BLaER1 treated with 17β-estradiol and CSF1 and Interleukin-3, amounts not matched to agents 10 nM and 100 nM (cell line): ENCODE measurements around the gene ABCG2.
A peak's percentile ranks its signal among the peaks of the same experiment; 100 is the strongest.
"Not testable (repeated sequence)": the region's sequence is repeated elsewhere in the genome, so short reads cannot be mapped to it uniquely, and the experiment has no call there.

Source experiments
- H3K27ac ChIP-seq, 11 experiments: shearing (Covaris generic); formaldehyde crosslinking; 2 replicates each; pipeline ENCODE4 v1.8.1; 2022
- H3K27me3 ChIP-seq, 11 experiments: shearing (Covaris generic); formaldehyde crosslinking; 2 replicates each; pipeline ENCODE4 v1.8.1; 2022
- H3K36me3 ChIP-seq, 11 experiments: shearing (Covaris generic); formaldehyde crosslinking; 2 replicates each; pipeline ENCODE4 v1.8.1; 2022
- H3K4me1 ChIP-seq, 10 experiments: shearing (Covaris generic); formaldehyde crosslinking; 2 replicates each; pipeline ENCODE4 v1.8.1; 2022
- H3K4me2 ChIP-seq, 11 experiments: shearing (Covaris generic); formaldehyde crosslinking; 2 replicates each; pipeline ENCODE4 v1.8.1; 2022
- H3K4me3 ChIP-seq, 10 experiments: shearing (Covaris generic); formaldehyde crosslinking; 2 replicates each; pipeline ENCODE4 v1.8.1; 2022
- H3K9ac ChIP-seq, 11 experiments: shearing (Covaris generic); formaldehyde crosslinking; 2 replicates each; pipeline ENCODE4 v1.8.1; 2022
- H3K9me3 ChIP-seq, 11 experiments: shearing (Covaris generic); formaldehyde crosslinking; replicated peaks in 1 of 11; 2 replicates each; pipeline ENCODE4 v1.8.1; 2022
- H4K20me1 ChIP-seq, 11 experiments: shearing (Covaris generic); formaldehyde crosslinking; 2 replicates each; pipeline ENCODE4 v1.8.1; 2022
- Cebpa-rat ChIP-seq, 11 experiments: shearing (Covaris generic); IDR thresholded peaks; 2 replicates each; pipeline ENCODE4 v1.8.1; 2022

ABCG2 gene

DNA sequence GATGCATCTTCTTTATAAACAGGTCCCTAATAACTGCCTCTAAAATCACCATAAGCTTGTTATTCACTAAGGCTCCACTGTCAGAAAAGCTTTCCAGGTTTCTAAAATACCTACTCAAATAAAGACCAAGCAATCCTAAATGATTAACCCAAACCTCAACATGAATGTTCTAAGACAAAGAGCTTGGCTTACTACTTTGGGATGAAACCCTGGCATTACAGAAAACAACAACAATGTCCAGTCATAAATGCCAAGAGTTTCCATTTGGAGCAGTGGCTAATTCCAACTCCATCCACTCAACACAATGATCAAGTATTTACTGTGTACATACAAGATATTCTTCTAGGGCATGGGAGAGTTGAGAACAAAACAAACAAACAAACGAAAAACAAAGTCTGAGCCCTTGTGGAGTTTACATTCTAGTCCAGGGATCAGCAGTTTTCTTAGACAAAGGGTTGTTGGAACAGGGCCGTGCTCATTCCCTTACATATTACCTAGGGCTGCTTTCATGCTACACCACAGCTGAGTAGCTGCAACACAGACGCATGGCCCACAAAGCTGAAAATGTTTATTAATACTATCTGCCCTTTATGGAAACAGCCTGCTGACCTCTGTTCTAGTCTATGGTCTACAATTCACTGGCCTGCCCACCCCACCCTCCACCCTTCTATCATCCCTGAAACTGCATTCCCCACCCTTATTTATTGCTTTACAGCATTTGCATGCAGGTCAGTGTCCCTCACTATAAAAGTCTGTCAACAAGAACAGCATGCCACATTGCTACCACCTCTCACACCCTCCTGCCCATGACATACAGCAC, 23.7 kb downstream of the ABCG2 start:
- TF ChIP-seq Cebpa-rat (IDR thresholded peaks at IDR 0.05), result no peak
- H3K36me3 ChIP-seq, result no peaks in the 10 kb centered on the region
- no peak overlapping the region for H3K4me2 ChIP-seq
- no peaks in the 10 kb centered on the region for H4K20me1 ChIP-seq
- H3K27me3 ChIP-seq, result no peaks in the 10 kb centered on the region
- H3K9me3 ChIP-seq, result peaks cover 0 to 9% (median 5%) of the 10 kb centered on the region in 11 experiments; a peak in 9 of 22 replicates
- H3K9ac ChIP-seq, result no peak overlapping the region
- no peak overlapping the region for H3K27ac ChIP-seq
- H3K4me1 ChIP-seq, result peaks cover 0 to 13% (median 0%) of the 10 kb centered on the region in 10 experiments; a peak in 6 of 20 replicates
- no peak overlapping the region for H3K4me3 ChIP-seq

GRCh38 chr4:88134111-88134510, 24.3 kb downstream of the ABCG2 start:
- Histone ChIP-seq H3K9me3 (peaks cover 0 to 11% (median 8%) of the 10 kb centered on the region in 11 experiments; a peak in 9 of 22 replicates), H3K27ac (no peak overlapping the region), H3K4me1 (peaks cover 0 to 13% (median 0%) of the 10 kb centered on the region in 10 experiments; a peak in 6 of 20 replicates)

GRCh38 chr4:88130544-88131305, 27.7 kb downstream of the ABCG2 start:
- no peaks in the 10 kb centered on the region for H3K36me3 ChIP-seq
- H3K4me3 ChIP-seq, result no peak overlapping the region
- H4K20me1 ChIP-seq, result no peaks in the 10 kb centered on the region
- H3K9me3 ChIP-seq, result peaks cover 7 to 32% (median 18%) of the 10 kb centered on the region in 11 experiments; a peak in 18 of 22 replicates
- no peak overlapping the region for H3K27ac ChIP-seq
- peaks cover 0 to 13% (median 0%) of the 10 kb centered on the region in 10 experiments; a peak in 6 of 20 replicates for H3K4me1 ChIP-seq
- peak overlapping the region in 2 of 11 experiments; percentile 37 to 50; a peak in 4 of 22 replicates for H3K4me2 ChIP-seq
- TF ChIP-seq Cebpa-rat (IDR thresholded peaks at IDR 0.05), result no peak
- no peaks in the 10 kb centered on the region for H3K27me3 ChIP-seq
- H3K9ac ChIP-seq, result no peak overlapping the region

More at GRCh38 chr4:88134111-88134510, 24.3 kb downstream of the ABCG2 start:
- H3K27me3 ChIP-seq, result no peaks in the 10 kb centered on the region
- H4K20me1 ChIP-seq, result no peaks in the 10 kb centered on the region
- no peak for TF ChIP-seq Cebpa-rat (IDR thresholded peaks at IDR 0.05)
- H3K9ac ChIP-seq, result no peak overlapping the region
- H3K4me3 ChIP-seq, result no peak overlapping the region
- no peak overlapping the region for H3K4me2 ChIP-seq
- H3K36me3 ChIP-seq, result no peaks in the 10 kb centered on the region

DNA sequence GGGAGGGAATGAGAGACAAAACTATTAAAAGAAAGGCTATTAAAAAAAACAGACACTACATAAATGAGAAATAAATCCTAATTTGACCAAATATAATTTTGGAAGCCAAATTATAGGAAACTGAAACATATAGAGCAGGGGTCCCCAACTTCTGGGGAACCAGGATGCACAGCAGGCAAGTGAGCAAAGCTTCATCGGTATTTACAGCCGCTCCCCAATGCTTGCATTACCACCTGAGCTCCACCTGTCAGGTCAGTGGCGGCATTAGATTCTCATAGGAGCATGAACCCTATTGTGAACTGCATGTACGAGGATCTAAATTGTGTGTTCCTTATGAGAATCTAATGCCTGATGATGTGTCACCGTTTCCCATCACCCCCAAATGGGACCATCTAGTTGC, 28.4 kb downstream of the ABCG2 start:
- peaks cover 10 to 33% (median 18%) of the 10 kb centered on the region in 11 experiments; a peak in 20 of 22 replicates for H3K9me3 ChIP-seq
- H3K4me1 ChIP-seq, result peaks cover 0 to 13% (median 0%) of the 10 kb centered on the region in 10 experiments; a peak in 6 of 20 replicates
- no peak overlapping the region for H3K27ac ChIP-seq
- H3K36me3 ChIP-seq, result no peaks in the 10 kb centered on the region
- no peak overlapping the region for H3K4me3 ChIP-seq
- TF ChIP-seq Cebpa-rat (IDR thresholded peaks at IDR 0.05), result no peak
- no peak overlapping the region for H3K9ac ChIP-seq
- no peaks in the 10 kb centered on the region for H3K27me3 ChIP-seq
- peak overlapping the region in 2 of 11 experiments; percentile 37 to 50; a peak in 2 of 22 replicates for H3K4me2 ChIP-seq
- no peaks in the 10 kb centered on the region for H4K20me1 ChIP-seq

DNA sequence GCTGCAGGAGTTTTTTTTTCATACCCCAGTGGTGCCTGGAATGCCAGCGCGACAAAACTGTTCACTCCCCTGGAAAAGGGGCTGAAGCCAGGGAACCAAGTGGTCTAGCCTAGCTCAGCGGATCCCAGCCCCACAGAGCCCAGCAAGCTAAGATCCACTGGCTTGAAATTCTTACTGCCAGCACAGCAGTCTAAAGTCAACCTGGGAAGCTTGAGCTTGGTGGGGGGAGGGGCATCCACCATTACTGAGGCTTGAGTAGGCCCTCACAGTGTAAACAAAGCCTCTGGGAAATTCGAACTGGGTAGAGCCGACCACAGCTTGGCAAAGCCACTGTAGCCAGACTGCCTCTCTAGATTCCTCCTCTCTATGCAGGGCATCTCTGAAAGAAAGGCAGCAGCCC, 36.2 kb downstream of the ABCG2 start:
- H3K4me3 ChIP-seq, H3K27ac ChIP-seq, H3K4me1 ChIP-seq: not testable (repeated sequence)

DNA sequence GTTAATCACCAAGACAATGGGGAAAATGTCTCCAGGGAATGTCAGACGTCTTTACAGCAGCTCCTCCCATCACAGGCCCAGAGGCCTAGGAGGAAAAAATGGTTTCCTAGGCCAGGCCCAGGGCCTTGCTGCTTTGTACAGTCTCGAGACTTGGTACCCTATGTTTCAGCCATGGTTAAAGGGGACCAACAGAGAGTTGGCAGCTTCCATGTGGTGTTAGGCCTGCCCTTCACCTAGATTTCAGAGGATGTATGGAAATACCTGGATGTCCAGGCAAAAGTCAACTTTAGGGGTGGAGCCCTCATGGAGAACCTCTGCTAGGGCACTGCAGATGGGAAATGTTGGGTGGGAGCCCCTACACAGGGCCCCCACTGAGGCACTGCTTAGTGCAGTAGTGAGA, 38.5 kb downstream of the ABCG2 start:
- peaks cover 0 to 4% (median 0%) of the 10 kb centered on the region in 10 experiments; a peak in 1 of 20 replicates for H3K4me1 ChIP-seq

More for the DNA sequence above, 36.2 kb downstream of the ABCG2 start:
- H3K9ac ChIP-seq, H3K4me2 ChIP-seq, H4K20me1 ChIP-seq, H3K27me3 ChIP-seq: not testable (repeated sequence)
- Histone ChIP-seq H3K9me3 (peaks cover 65 to 83% (median 71%) of the 10 kb centered on the region in 11 experiments), H3K36me3 (peaks cover 0 to 17% (median 7%) of the 10 kb centered on the region in 11 experiments; a peak in 7 of 22 replicates)

GRCh38 chr4:88115587-88115986, 42.9 kb downstream of the ABCG2 start:
- TF ChIP-seq Cebpa-rat (IDR thresholded peaks at IDR 0.05), result no peak
- Histone ChIP-seq H3K4me3 (no peak overlapping the region), H3K4me1 (peaks cover 0 to 4% (median 0%) of the 10 kb centered on the region in 10 experiments; a peak in 1 of 20 replicates), H3K4me2 (no peak overlapping the region), H4K20me1 (no peaks in the 10 kb centered on the region), H3K9me3 (peaks cover 32 to 43% (median 37%) of the 10 kb centered on the region in 11 experiments), H3K27ac (no peak overlapping the region), H3K36me3 (peaks cover 0 to 12% (median 7%) of the 10 kb centered on the region in 11 experiments; a peak in 6 of 22 replicates), H3K9ac (no peak overlapping the region), H3K27me3 (no peaks in the 10 kb centered on the region)

More for the DNA sequence above, 38.5 kb downstream of the ABCG2 start:
- H3K4me3 ChIP-seq, result peak overlapping the region in 3 of 10 experiments; percentile 0 to 28 (median 22); a peak in 3 of 20 replicates
- H3K27ac ChIP-seq, result no peak overlapping the region
- H3K9me3 ChIP-seq, result peaks cover 64 to 79% (median 72%) of the 10 kb centered on the region in 11 experiments
- H3K36me3 ChIP-seq, result peaks cover 0 to 17% (median 7%) of the 10 kb centered on the region in 11 experiments; a peak in 7 of 22 replicates
- no peaks in the 10 kb centered on the region for H4K20me1 ChIP-seq
- TF ChIP-seq Cebpa-rat (IDR thresholded peaks at IDR 0.05), result no peak
- no peaks in the 10 kb centered on the region for H3K27me3 ChIP-seq
- H3K9ac ChIP-seq, result no peak overlapping the region
- H3K4me2 ChIP-seq, result no peak overlapping the region

- no peaks in the 10 kb centered on the region for H3K36me3 ChIP-seq
- H3K4me1 ChIP-seq, result peaks cover 0 to 4% (median 0%) of the 10 kb centered on the region in 10 experiments; a peak in 3 of 20 replicates
- no peak overlapping the region for H3K9ac ChIP-seq
- H3K27ac ChIP-seq, result no peak overlapping the region
- no peaks in the 10 kb centered on the region for H3K27me3 ChIP-seq
- no peak for TF ChIP-seq Cebpa-rat (IDR thresholded peaks at IDR 0.05)
- H3K9me3 ChIP-seq, result peaks cover 4 to 16% (median 11%) of the 10 kb centered on the region in 11 experiments; a peak in 12 of 22 replicates
- H3K4me3 ChIP-seq, result no peak overlapping the region
- no peak overlapping the region for H3K4me2 ChIP-seq
- no peaks in the 10 kb centered on the region for H4K20me1 ChIP-seq
Measured at GRCh38 chr4:88112856-88113255, 45.6 kb downstream of the ABCG2 start.

GRCh38 chr4:88110826-88111225, 47.6 kb downstream of the ABCG2 start:
- Histone ChIP-seq H3K27ac (no peak overlapping the region), H3K4me3 (no peak overlapping the region), H3K9ac (no peak overlapping the region), H3K27me3 (no peaks in the 10 kb centered on the region), H3K9me3 (peaks cover 0 to 4% (median 0%) of the 10 kb centered on the region in 11 experiments; a peak in 1 of 22 replicates), H3K36me3 (no peaks in the 10 kb centered on the region), H3K4me1 (peaks cover 0 to 11% (median 0%) of the 10 kb centered on the region in 10 experiments; a peak in 3 of 20 replicates), H3K4me2 (no peak overlapping the region), H4K20me1 (no peaks in the 10 kb centered on the region)
- TF ChIP-seq Cebpa-rat (IDR thresholded peaks at IDR 0.05), result no peak
